Measurements from ENCODE around the gene GRID2. TPM values are rescaled to one million over a fixed set of nuclear protein-coding genes. Genes with fewer than 3 reads are reported as not detected.

Gene GRID2
- total RNA-seq, 1 donor = not detected

DNA sequence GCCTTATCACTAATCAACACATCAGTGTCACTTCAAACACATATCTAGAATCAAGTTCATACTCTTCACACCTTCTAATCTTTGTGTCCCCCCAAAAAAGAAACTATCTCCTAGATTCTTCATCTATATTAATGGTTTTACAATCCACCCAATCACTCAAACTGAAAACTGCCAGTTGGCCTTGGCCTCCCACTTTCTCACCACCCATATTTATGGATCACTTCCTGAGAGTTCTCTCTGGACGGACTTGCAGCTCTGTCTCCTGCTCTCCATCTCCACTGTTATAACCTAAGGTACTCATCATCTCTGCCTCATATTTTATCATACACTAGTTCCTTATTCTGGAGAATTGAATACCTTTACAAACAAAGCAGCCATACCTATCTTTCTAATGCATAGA is 1418.7 kb downstream of the GRID2 start:
- H2AFZ ChIP-seq (ENCODE audit: low read length) = no peak overlapping the region
- H3K36me3 ChIP-seq (ENCODE audit: insufficient read depth, low read length) = no peaks in the 10 kb centered on the region
- no peak for DNase-seq (ENCODE audit: insufficient read length, low spot score, missing footprints)
- H3K4me2 ChIP-seq (ENCODE audit: insufficient read depth, low read length) = no peak overlapping the region
- no peak overlapping the region for H3K4me3 ChIP-seq (ENCODE audit: insufficient read depth, low read length)
- H3K79me2 ChIP-seq (ENCODE audit: insufficient read depth, low read length) = no peaks in the 10 kb centered on the region
- no peaks in the 10 kb centered on the region for H4K20me1 ChIP-seq (ENCODE audit: insufficient read depth, low read length)
- no peaks in the 10 kb centered on the region for H3K4me1 ChIP-seq (ENCODE audit: insufficient read depth, low read length)
- H3K9me3 ChIP-seq (ENCODE audit: low read depth, low read length) = no peaks in the 10 kb centered on the region
- TF ChIP-seq, protein P1, sequence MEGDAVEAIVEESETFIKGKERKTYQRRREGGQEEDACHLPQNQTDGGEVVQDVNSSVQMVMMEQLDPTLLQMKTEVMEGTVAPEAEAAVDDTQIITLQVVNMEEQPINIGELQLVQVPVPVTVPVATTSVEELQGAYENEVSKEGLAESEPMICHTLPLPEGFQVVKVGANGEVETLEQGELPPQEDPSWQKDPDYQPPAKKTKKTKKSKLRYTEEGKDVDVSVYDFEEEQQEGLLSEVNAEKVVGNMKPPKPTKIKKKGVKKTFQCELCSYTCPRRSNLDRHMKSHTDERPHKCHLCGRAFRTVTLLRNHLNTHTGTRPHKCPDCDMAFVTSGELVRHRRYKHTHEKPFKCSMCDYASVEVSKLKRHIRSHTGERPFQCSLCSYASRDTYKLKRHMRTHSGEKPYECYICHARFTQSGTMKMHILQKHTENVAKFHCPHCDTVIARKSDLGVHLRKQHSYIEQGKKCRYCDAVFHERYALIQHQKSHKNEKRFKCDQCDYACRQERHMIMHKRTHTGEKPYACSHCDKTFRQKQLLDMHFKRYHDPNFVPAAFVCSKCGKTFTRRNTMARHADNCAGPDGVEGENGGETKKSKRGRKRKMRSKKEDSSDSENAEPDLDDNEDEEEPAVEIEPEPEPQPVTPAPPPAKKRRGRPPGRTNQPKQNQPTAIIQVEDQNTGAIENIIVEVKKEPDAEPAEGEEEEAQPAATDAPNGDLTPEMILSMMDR (IDR thresholded peaks at IDR 0.05; ENCODE audit: extremely low read depth, low read depth, low read length) = no peak
- H3K27me3 ChIP-seq (ENCODE audit: insufficient read depth, low read length) = no peaks in the 10 kb centered on the region
- no peak overlapping the region for H3K27ac ChIP-seq (ENCODE audit: low read depth, low read length)

DNA sequence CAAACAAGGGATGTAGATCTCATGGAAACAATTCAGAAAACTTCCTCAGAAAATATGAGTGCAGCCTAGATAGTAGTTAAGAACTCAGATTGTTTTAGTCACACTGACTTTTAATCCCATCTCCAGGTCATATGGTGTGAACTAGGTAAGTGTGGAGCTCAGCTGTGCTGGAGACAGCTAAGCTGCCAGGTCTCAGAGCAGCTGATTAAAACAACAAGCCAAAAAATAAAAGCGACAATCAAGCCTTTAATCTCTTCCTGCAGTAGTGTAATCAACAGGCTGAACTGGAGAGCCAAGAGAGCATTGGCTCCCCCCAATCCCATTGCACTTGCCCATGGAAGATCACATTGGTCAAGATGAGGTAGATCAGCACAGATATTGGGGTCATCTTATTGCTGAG is 1426.5 kb downstream of the GRID2 start:
- no peak overlapping the region for H3K27ac ChIP-seq (ENCODE audit: low read depth, low read length)
- H3K4me1 ChIP-seq (ENCODE audit: insufficient read depth, low read length) = no peaks in the 10 kb centered on the region
- H3K79me2 ChIP-seq (ENCODE audit: insufficient read depth, low read length) = no peaks in the 10 kb centered on the region
- H3K27me3 ChIP-seq (ENCODE audit: insufficient read depth, low read length) = no peaks in the 10 kb centered on the region
- H4K20me1 ChIP-seq (ENCODE audit: insufficient read depth, low read length) = no peaks in the 10 kb centered on the region
- H2AFZ ChIP-seq (ENCODE audit: low read length) = no peak overlapping the region
- no peaks in the 10 kb centered on the region for H3K36me3 ChIP-seq (ENCODE audit: insufficient read depth, low read length)
- H3K9me3 ChIP-seq (ENCODE audit: low read depth, low read length) = no peaks in the 10 kb centered on the region
- H3K4me2 ChIP-seq (ENCODE audit: insufficient read depth, low read length) = no peak overlapping the region
- no peak overlapping the region for H3K4me3 ChIP-seq (ENCODE audit: insufficient read depth, low read length)
- no peak for DNase-seq (ENCODE audit: insufficient read length, low spot score, missing footprints)
- TF ChIP-seq, protein P1 (IDR thresholded peaks at IDR 0.05; ENCODE audit: extremely low read depth, low read depth, low read length) = no peak

DNA sequence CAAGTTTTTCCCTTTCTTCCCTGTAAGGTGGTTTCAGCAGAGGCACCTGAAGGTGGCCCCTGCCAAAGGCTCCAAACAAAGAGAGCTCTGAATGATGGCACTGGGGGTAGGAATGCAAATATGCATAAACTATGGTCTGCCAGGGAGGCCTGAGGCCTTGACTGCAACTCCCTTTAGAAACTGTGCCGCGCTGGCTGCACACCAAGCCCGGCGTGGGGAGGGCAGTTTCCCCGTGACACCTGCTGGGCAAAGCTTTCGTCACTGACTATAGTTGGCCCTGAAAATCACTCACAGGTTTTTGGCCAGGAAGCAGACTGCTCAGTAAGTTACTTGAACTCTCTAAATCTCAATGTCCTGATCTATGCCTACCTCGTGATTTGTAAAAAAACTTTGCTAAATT is 1427.0 kb downstream of the GRID2 start:
- TF ChIP-seq, protein P1 (IDR thresholded peaks at IDR 0.05; ENCODE audit: extremely low read depth, low read depth, low read length) = no peak
- no peaks in the 10 kb centered on the region for H4K20me1 ChIP-seq (ENCODE audit: insufficient read depth, low read length)

DNA sequence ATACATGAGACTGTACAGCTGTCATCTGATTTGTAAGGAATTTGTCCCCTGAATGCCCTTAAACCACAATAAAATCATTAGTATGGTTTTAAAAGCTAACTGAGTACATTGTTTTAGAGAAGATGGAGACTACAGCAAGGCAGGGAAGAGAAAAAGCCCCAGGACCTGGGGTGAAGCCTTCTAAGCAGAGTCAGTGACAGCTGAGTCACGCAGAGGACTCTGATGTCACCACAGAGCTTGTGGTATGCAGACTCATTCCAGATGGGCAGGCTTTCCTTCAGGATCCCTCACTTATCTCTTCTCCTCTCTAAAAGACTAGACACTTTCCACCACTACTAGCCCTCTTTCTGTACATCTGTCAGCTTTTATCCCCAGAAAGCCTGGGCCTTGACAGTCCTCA is 1427.7 kb downstream of the GRID2 start:
- no peak overlapping the region for H3K4me2 ChIP-seq (ENCODE audit: insufficient read depth, low read length)
- H3K4me1 ChIP-seq (ENCODE audit: insufficient read depth, low read length) = no peaks in the 10 kb centered on the region
- no peaks in the 10 kb centered on the region for H3K27me3 ChIP-seq (ENCODE audit: insufficient read depth, low read length)
- H3K27ac ChIP-seq (ENCODE audit: low read depth, low read length) = no peak overlapping the region
- no peaks in the 10 kb centered on the region for H3K79me2 ChIP-seq (ENCODE audit: insufficient read depth, low read length)
- no peak overlapping the region for H2AFZ ChIP-seq (ENCODE audit: low read length)
- DNase-seq (ENCODE audit: insufficient read length, low spot score, missing footprints) = no peak
- TF ChIP-seq, protein P1 (IDR thresholded peaks at IDR 0.05; ENCODE audit: extremely low read depth, low read depth, low read length) = no peak
- H3K4me3 ChIP-seq (ENCODE audit: insufficient read depth, low read length) = no peak overlapping the region
- H4K20me1 ChIP-seq (ENCODE audit: insufficient read depth, low read length) = no peaks in the 10 kb centered on the region
- H3K36me3 ChIP-seq (ENCODE audit: insufficient read depth, low read length) = no peaks in the 10 kb centered on the region
- H3K9me3 ChIP-seq (ENCODE audit: low read depth, low read length) = no peaks in the 10 kb centered on the region

More for the DNA sequence above, 1427.0 kb downstream of the GRID2 start:
- Histone ChIP-seq H3K4me2 (ENCODE audit: insufficient read depth, low read length) (no peak overlapping the region), H2AFZ (ENCODE audit: low read length) (no peak overlapping the region), H3K4me1 (ENCODE audit: insufficient read depth, low read length) (no peaks in the 10 kb centered on the region), H3K4me3 (ENCODE audit: insufficient read depth, low read length) (no peak overlapping the region), H3K36me3 (ENCODE audit: insufficient read depth, low read length) (no peaks in the 10 kb centered on the region), H3K27ac (ENCODE audit: low read depth, low read length) (no peak overlapping the region), H3K27me3 (ENCODE audit: insufficient read depth, low read length) (no peaks in the 10 kb centered on the region), H3K79me2 (ENCODE audit: insufficient read depth, low read length) (no peaks in the 10 kb centered on the region), H3K9me3 (ENCODE audit: low read depth, low read length) (no peaks in the 10 kb centered on the region)
- DNase-seq (ENCODE audit: insufficient read length, low spot score, missing footprints) = no peak
